AG04449 (cell line): Measurements from ENCODE around the gene DCAF10.
"Not testable (repeated sequence)": the region's sequence is repeated elsewhere in the genome, so short reads cannot be mapped to it uniquely, and the experiment has no call there.

ENCODE experiments used
- CTCF ChIA-PET: fragments of 350-600 bp; formaldehyde crosslinking; extraction: SDS; loops from one replicate; lab custom pipeline; 2021; ENCODE audit warnings: antibody characterized with exemption; lab: Yijun Ruan, JAX
- POLR2A ChIA-PET: fragments of 400-600, 350-600 bp; formaldehyde crosslinking; extraction: SDS; loops from one replicate; lab custom pipeline; 2020; ENCODE audit warnings: antibody characterized with exemption, inconsistent platforms; lab: Yijun Ruan, JAX
- DNase-seq: peaks from one replicate; pipeline ENCODE4 v3.0.0-alpha.2; 2010; ENCODE audit warnings: low read depth, low spot score
- H3K4me3 ChIP-seq: 2 replicates; pipeline ENCODE4 v1.5.1; 2011; ENCODE audit warnings: low read depth, mild to moderate bottlenecking, control low read depth, low read length
- TF ChIP-seq, protein P1 (sequence below): IDR thresholded peaks from one replicate; pipeline ENCODE4 v1.5.1; 2011; ENCODE audit warnings: mild to moderate bottlenecking, moderate library complexity, low read length, control low read depth, inconsistent platforms; ENCODE audit not compliant: insufficient read depth; ENCODE audit errors: missing control alignments

Gene DCAF10

DNA sequence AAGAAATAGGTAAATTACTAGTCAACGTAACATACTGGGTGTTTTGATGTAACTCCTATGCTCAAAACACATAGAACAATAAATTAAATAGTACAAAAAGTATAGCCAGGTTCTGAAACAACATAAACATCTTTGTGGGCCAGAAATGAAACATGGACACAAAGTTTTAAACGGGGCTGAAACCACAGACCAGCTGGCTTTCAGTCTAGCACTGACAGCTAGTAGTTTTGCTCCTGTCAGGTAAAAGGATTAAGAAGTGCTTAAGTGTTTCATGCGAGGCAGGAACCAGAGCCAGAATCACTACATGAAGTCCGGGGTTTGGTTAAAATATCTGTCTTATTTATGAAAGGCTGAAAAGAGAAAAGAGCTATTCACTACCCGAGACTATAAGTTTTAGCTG, 19.5 kb downstream of the DCAF10 start:
- POLR2A ChIA-PET: no interaction called here
- CTCF ChIA-PET: interaction anchor here (1.2 to 2.4 kb wide), 2 partner anchors 9 to 15 kb away, joined by 3 to 6 read pairs; no protein-coding TSS in a partner anchor
- TF ChIP-seq, protein P1, sequence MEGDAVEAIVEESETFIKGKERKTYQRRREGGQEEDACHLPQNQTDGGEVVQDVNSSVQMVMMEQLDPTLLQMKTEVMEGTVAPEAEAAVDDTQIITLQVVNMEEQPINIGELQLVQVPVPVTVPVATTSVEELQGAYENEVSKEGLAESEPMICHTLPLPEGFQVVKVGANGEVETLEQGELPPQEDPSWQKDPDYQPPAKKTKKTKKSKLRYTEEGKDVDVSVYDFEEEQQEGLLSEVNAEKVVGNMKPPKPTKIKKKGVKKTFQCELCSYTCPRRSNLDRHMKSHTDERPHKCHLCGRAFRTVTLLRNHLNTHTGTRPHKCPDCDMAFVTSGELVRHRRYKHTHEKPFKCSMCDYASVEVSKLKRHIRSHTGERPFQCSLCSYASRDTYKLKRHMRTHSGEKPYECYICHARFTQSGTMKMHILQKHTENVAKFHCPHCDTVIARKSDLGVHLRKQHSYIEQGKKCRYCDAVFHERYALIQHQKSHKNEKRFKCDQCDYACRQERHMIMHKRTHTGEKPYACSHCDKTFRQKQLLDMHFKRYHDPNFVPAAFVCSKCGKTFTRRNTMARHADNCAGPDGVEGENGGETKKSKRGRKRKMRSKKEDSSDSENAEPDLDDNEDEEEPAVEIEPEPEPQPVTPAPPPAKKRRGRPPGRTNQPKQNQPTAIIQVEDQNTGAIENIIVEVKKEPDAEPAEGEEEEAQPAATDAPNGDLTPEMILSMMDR: no peak
- no peak overlapping the region for H3K4me3 ChIP-seq
- DNase-seq: no peak

DNA sequence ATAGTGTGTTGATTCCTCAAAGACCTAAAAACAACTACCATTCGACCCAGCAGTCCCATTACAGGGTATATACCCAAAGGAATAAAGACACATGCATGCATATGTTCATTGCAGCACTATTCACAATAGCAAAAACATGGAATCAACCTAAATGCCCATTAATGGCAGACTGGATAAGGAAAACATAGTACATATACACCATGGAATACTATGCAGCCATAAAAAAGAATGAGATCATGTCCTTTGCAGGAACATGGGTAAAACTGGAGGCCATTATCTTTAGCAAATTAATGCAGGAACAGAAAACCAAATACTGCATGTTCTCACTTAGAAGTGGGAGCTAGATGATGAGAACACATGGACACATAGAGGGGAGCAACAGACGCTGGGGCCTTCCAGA, 24.6 kb downstream of the DCAF10 start:
- H3K4me3 ChIP-seq, DNase-seq, CTCF ChIA-PET, POLR2A ChIA-PET: not testable (repeated sequence)

DNA sequence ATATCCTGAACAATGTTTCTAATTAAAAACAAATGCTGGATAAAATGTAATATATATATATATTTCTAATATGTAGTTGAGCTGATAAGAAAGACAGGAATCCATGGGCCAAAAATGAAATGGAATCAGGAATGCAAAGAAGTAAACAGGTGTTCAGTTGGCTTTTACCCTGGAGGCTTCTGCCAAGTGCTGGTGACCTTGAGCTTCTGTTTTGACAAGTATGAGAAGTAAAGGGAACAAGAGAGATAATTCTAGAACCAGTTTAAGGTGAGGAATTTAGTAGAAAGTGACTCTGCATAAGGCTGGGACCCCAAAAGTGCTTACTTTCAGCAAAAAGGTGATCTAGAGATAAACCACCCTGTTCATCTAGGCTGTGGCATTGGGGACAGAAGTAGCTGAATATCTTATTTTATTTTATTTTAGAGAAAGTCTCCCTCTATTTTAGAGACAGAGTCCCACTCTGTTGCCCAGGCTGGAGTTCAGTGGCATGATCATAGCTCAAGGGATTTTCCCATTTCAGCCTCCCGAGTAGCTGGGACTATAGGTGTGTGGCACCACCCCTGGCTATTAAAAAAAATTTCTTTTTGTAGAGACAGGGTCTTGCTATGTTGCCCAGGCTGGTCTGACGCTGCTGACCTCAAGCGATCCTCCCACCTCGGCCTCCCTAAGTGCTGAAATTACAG, 27.0 kb downstream of the DCAF10 start:
- no peak overlapping the region for H3K4me3 ChIP-seq
- ChIA-PET CTCF (no interaction called here), POLR2A (no interaction called here)
- TF ChIP-seq, protein P1: no peak
- DNase-seq: no peak

DNA sequence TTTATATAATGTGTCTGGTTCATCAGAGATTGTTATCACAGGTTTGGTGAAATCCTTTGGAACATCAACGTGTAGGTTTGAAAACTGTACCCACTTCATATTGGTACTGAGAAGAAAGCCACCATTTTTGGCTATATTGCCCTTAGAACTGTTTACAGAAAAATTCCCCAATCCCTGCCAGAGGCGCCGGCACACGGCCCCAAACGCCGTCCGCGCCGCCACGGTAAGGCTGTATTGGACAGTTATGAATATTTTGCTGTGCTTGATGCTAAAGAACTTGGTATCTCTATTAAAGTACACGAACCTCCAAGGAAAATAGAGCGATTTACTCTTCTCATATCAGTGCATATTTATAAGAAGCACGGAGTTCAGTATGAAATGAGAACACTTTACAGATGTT, 35.2 kb downstream of the DCAF10 start:
- TF ChIP-seq, protein P1: no peak
- no peak overlapping the region for H3K4me3 ChIP-seq
- ChIA-PET CTCF (no interaction called here), POLR2A (no interaction called here)
- no peak for DNase-seq

DNA sequence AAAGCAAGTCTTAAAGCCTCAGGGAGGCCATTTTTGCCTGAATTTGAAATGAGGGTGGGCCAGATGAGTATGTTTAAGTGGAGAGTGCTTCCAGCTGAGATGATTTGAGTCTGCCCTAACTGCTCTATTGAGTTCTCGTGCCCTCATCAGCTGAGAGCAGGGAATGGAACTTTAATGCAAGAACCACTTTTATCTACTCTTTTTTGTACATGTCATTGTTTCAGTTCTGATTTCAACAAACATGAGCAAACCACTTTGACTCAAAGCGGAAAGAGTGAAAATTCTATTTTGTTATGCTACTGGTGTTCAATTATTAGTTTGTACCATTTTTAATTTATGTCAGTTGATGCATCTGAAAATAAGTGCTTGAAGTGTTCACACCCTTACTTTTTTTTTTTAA, 35.8 kb downstream of the DCAF10 start:
- TF ChIP-seq, protein P1: no peak
- no peak overlapping the region for H3K4me3 ChIP-seq
- CTCF ChIA-PET: no interaction called here
- POLR2A ChIA-PET: no interaction called here
- no peak for DNase-seq

DNA sequence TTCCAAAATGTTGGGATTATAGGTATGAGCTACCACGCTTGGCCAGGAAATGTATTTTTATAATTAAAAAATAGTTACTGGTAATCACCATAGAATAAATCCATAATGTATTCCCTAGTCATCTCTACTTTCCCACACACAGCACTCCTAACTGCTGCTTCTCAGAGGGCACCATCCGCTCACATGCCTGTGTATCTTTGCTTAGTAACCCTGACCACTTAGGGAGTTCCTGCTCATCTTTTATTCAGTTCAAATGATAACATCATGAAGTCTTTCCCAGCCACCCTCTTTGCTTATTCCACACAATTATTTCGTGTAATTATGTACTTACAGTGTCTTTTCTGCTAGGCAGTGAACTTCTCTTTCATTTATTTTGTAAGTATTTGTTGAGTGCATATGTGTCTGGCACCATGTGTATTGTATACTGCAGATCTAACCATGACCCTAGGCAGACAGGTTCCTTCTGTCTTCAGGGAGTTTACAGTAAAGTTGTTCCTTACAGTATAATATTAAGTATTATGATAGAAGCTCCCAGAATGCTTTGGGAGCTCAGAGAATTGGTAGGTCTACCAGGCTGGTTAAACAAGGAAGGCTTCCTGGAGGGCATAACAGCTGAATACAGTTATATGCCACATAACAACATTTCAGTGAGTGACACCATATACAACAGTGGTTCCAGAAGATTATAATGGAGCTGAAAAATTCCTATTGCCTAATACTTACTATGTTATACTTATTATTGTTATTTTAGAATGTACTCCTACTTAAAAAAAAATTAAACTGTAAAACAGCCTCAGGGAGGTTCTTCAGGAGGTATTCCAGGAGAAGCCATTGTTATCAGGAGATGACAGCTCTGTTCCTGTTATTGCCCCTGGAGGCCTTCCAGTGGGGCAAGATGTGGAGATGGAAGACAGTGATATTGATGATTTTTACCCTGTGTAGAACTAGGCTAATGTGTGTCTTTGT, 39.2 kb downstream of the DCAF10 start:
- H3K4me3 ChIP-seq: no peak overlapping the region
- CTCF ChIA-PET: interaction anchor here (0.7 to 1.7 kb wide), 3 partner anchors 9 to 321 kb away, joined by 3 to 6 read pairs (median 5); no protein-coding TSS in a partner anchor
- DNase-seq: no peak
- POLR2A ChIA-PET: interaction anchor here (0.9 kb wide), 1 partner anchor 14 kb away, joined by 4 read pairs; no protein-coding TSS in a partner anchor
- TF ChIP-seq, protein P1: no peak
